Measurements from ENCODE around the gene CD99. TPM values are rescaled to one million over a fixed set of nuclear protein-coding genes. Genes with fewer than 3 reads are reported as not detected.

The CD99 gene
- total and polyA plus RNA-seq, 9 of the 15 experiments (the other 6 are each of a cell fraction or from before 2014, with no cell fraction given): 5.0 to 55.3 (median 34.5) TPM

DNA sequence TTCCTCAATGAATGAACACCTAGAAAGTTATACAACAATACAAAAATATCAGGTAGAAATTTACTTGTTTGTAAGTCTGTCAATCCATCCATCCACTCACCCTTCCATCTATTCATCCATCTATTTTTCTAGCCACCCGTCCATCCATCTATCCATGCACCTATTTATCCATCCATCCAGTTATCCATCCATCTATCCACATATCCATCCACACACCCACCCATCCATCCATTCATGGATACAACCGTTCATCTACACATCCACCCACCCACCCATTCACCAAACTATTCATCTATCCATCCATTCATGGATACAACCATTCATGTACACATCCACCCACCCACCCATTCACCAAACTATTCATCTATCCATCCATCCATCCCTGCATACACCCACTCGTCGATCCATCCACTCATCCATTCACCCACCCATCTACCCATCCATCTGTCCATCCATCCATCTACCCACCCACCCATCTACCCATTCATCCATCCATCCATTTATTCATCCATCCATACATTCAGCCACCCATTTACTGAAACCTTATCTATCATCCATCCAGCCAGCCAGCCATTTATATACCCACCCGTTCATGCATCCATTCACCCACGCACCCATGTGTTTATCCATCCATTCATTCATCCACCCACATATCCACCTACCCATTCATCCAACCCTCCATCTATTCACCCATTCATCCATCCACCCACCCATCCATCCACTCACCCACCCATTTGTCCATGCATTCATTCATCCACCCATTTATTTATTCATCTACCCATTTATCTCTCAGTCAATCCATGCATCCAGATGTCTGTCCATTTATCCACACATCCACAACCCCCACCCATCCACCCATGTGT lies 10.4 kb upstream of the CD99 start (continued):
- no peak for TF ChIP-seq CHD7 (IDR thresholded peaks at IDR 0.05; ENCODE audit: low read depth, low read length)
- TF ChIP-seq FIP1L1 (IDR thresholded peaks at IDR 0.05; ENCODE audit: low read depth, low read length, poor library complexity, severe bottlenecking): no peak
- TF ChIP-seq, protein P1, sequence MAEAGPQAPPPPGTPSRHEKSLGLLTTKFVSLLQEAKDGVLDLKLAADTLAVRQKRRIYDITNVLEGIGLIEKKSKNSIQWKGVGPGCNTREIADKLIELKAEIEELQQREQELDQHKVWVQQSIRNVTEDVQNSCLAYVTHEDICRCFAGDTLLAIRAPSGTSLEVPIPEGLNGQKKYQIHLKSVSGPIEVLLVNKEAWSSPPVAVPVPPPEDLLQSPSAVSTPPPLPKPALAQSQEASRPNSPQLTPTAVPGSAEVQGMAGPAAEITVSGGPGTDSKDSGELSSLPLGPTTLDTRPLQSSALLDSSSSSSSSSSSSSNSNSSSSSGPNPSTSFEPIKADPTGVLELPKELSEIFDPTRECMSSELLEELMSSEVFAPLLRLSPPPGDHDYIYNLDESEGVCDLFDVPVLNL (CRISPR knock-in tag; IDR thresholded peaks at IDR 0.05; ENCODE audit: low read depth): no peak
